H1 (cell line): Measurements from ENCODE around the gene TMEM151B. TPM values are rescaled to one million over a fixed set of nuclear protein-coding genes. Genes with fewer than 3 reads are reported as not detected.

ENCODE experiments used
- CTCF ChIA-PET: fragments of 300-600 bp; sonication (Branson Sonifier 250); formaldehyde crosslinking; loops from one replicate; lab custom pipeline; 2021; ENCODE audit not compliant: partially characterized antibody; lab: Charles Lee
- POLR2A ChIA-PET: fragments of 300-600 bp; sonication (Branson Sonifier 250); formaldehyde crosslinking; loops from one replicate; lab custom pipeline; 2021; ENCODE audit warnings: inconsistent platforms; ENCODE audit not compliant: partially characterized antibody; lab: Charles Lee
- DNase-seq, 2 experiments: peaks; one replicate each; pipeline versions ENCODE4 v3.0.0 to v3.0.0-alpha.2; 2010 to 2022; ENCODE audit warnings: low spot score in 2 of 2, low read depth in 1 of 2, mixed read lengths in 1 of 2
- FAIRE-seq: peaks from 2 replicates; lab custom pipeline; 2011; peaks lifted over from hg19 to GRCh38; lab: Jason Lieb, UNC
- H2AFZ ChIP-seq: 2 replicates; pipeline ENCODE4 v1.8.1; 2012; ENCODE audit warnings: low read length, inconsistent platforms
- H2AK5ac ChIP-seq: 2 replicates; pipeline ENCODE4 v1.6.1; 2013; ENCODE audit warnings: low read depth, low read length
- H2BK120ac ChIP-seq: replicated peaks from 2 replicates; pipeline ENCODE3; 2013; ENCODE audit warnings: low read depth, low read length, inconsistent platforms
- H2BK12ac ChIP-seq: 2 replicates; pipeline ENCODE4 v1.6.1; 2013; ENCODE audit warnings: low read depth, low read length
- H2BK15ac ChIP-seq: 2 replicates; pipeline ENCODE4 v1.6.1; 2013; ENCODE audit warnings: low read length
- H2BK20ac ChIP-seq: 2 replicates; pipeline ENCODE4 v1.6.1; 2013; ENCODE audit warnings: low read length
- H2BK5ac ChIP-seq: 2 replicates; pipeline ENCODE4 v1.6.1; 2013; ENCODE audit warnings: low read depth, low read length
- H3K14ac ChIP-seq: 2 replicates; pipeline ENCODE4 v1.6.1; 2013; ENCODE audit warnings: inconsistent platforms; ENCODE audit not compliant: insufficient read length
- H3K18ac ChIP-seq: 2 replicates; pipeline ENCODE4 v1.6.1; 2013; ENCODE audit warnings: low read length; ENCODE audit errors: extremely low read depth
- H3K23ac ChIP-seq: 2 replicates; pipeline ENCODE4 v1.6.1; 2013; ENCODE audit warnings: inconsistent platforms; ENCODE audit not compliant: insufficient read length
- H3K23me2 ChIP-seq: 2 replicates; pipeline ENCODE4 v1.6.1; 2013; ENCODE audit warnings: low read depth, low read length
- H3K27ac ChIP-seq: 2 replicates; pipeline ENCODE4 v1.6.1; 2011; ENCODE audit warnings: low read depth, low read length, inconsistent platforms
- H3K27me3 ChIP-seq, 4 experiments: replicated peaks in 1 of 4; 1 replicate in 1 of 4; 2 replicates in 3 of 4; pipeline versions ENCODE4 v1.6.1 to v1.8.1; 2011 to 2013; ENCODE audit warnings: low read length in 3 of 4, mild to moderate bottlenecking in 3 of 4, inconsistent platforms in 2 of 4, mixed read lengths in 2 of 4, moderate library complexity in 1 of 4; ENCODE audit not compliant: control insufficient read depth in 3 of 4, insufficient read depth in 3 of 4; ENCODE audit errors: extremely low read depth in 1 of 4
- H3K36me3 ChIP-seq, 4 experiments: 2 replicates each; pipeline versions ENCODE4 v1.6.1 to v1.8.1; 2011 to 2013; ENCODE audit warnings: mild to moderate bottlenecking in 4 of 4, low read length in 3 of 4, moderate library complexity in 2 of 4, control low read depth in 1 of 4, inconsistent platforms in 1 of 4; ENCODE audit not compliant: insufficient read depth in 4 of 4, control insufficient read depth in 2 of 4
- H3K4ac ChIP-seq: replicated peaks from 2 replicates; pipeline ENCODE3; 2013; ENCODE audit warnings: low read length, low read depth, mixed read lengths, inconsistent platforms; ENCODE audit not compliant: insufficient read length
- H3K4me1 ChIP-seq, 4 experiments: replicated peaks in 1 of 4; 1 replicate in 1 of 4; 2 replicates in 3 of 4; pipeline versions ENCODE4 v1.6.1 to v1.8.1; 2011 to 2013; ENCODE audit warnings: low read length in 3 of 4, inconsistent platforms in 2 of 4, mixed read lengths in 1 of 4; ENCODE audit not compliant: insufficient read depth in 4 of 4, control insufficient read depth in 3 of 4
- H3K4me2 ChIP-seq, 2 experiments: 2 replicates each; pipeline versions ENCODE4 v1.6.1 to v1.8.1; 2011 to 2013; ENCODE audit warnings: low read depth in 2 of 2, low read length in 2 of 2, control low read depth in 1 of 2, inconsistent platforms in 1 of 2, mild to moderate bottlenecking in 1 of 2; ENCODE audit not compliant: insufficient read depth in 1 of 2
- H3K4me3 ChIP-seq, 4 experiments: fragments of 200-600, 300-600 bp in 1 of 4; sonication (generic), shearing (Covaris generic), sonication (Bioruptor Twin) in 1 of 4; 2 replicates each; pipeline versions ENCODE4 v1.5.1 to v1.8.1; 2011 to 2016; ENCODE audit warnings: low read length in 4 of 4, low read depth in 3 of 4, control low read depth in 2 of 4, inconsistent platforms in 2 of 4, mild to moderate bottlenecking in 2 of 4, mixed read lengths in 1 of 4, moderate library complexity in 1 of 4; ENCODE audit not compliant: insufficient read depth in 2 of 4; ENCODE audit errors: extremely low read depth in 1 of 4
- H3K56ac ChIP-seq: replicated peaks from 2 replicates; pipeline ENCODE3; 2013; ENCODE audit warnings: low read depth, mild to moderate bottlenecking, mixed read lengths, low read length, inconsistent platforms; ENCODE audit not compliant: insufficient read length
- H3K79me1 ChIP-seq: 2 replicates; pipeline ENCODE4 v1.6.1; 2013; ENCODE audit warnings: low read depth, low read length, control low read depth
- H3K79me2 ChIP-seq, 2 experiments: 2 replicates each; pipeline versions ENCODE4 v1.6.1 to v1.8.1; 2012 to 2013; ENCODE audit warnings: low read length in 2 of 2, mild to moderate bottlenecking in 2 of 2, inconsistent platforms in 1 of 2; ENCODE audit not compliant: insufficient read depth in 2 of 2, control insufficient read depth in 1 of 2
- H3K9ac ChIP-seq, 4 experiments: replicated peaks in 1 of 4; 1 replicate in 1 of 4; 2 replicates in 3 of 4; pipeline versions ENCODE4 v1.6.1 to v1.8.1; 2011 to 2013; ENCODE audit warnings: low read depth in 3 of 4, low read length in 3 of 4, control low read depth in 2 of 4, mild to moderate bottlenecking in 2 of 4, moderate library complexity in 2 of 4, inconsistent platforms in 1 of 4; ENCODE audit errors: extremely low read depth in 1 of 4
- H3K9me3 ChIP-seq, 2 experiments: 2 replicates each; pipeline versions ENCODE4 v1.6.1 to v1.8.1; 2012 to 2013; ENCODE audit warnings: mild to moderate bottlenecking in 2 of 2, moderate library complexity in 2 of 2, control low read depth in 1 of 2, inconsistent platforms in 1 of 2, low read depth in 1 of 2, low read length in 1 of 2, mixed read lengths in 1 of 2; ENCODE audit not compliant: insufficient read depth in 2 of 2
- H4K20me1 ChIP-seq, 2 experiments: replicated peaks in 1 of 2; 2 replicates each; pipeline versions ENCODE3 to v1.8.1; 2011 to 2013; ENCODE audit warnings: inconsistent platforms in 2 of 2, low read length in 2 of 2, mild to moderate bottlenecking in 1 of 2; ENCODE audit not compliant: insufficient read depth in 2 of 2, control insufficient read depth in 1 of 2
- H4K5ac ChIP-seq: 2 replicates; pipeline ENCODE4 v1.6.1; 2013; ENCODE audit warnings: low read length, low read depth, mixed read lengths, inconsistent platforms; ENCODE audit not compliant: insufficient read length
- H4K8ac ChIP-seq: 2 replicates; pipeline ENCODE4 v1.8.0; 2013; ENCODE audit warnings: mild to moderate bottlenecking, moderate library complexity, low read length, inconsistent platforms; ENCODE audit not compliant: insufficient read depth; ENCODE audit errors: extremely low read depth
- H4K91ac ChIP-seq: replicated peaks from 2 replicates; pipeline ENCODE3; 2013; ENCODE audit warnings: low read length, mixed read lengths, inconsistent platforms; ENCODE audit not compliant: insufficient read length
- CEBPB ChIP-seq: IDR thresholded peaks from 2 replicates; pipeline ENCODE4 v1.6.1; 2012; ENCODE audit warnings: low read depth, low read length
- CREB1 ChIP-seq: IDR thresholded peaks from 2 replicates; pipeline ENCODE4 v1.6.1; 2012; ENCODE audit warnings: inconsistent platforms
- EGR1 ChIP-seq: IDR thresholded peaks from 2 replicates; pipeline ENCODE4 v1.6.1; 2011; ENCODE audit warnings: low read depth, low read length, borderline replicate concordance
- GTF2F1 ChIP-seq: IDR thresholded peaks from 2 replicates; pipeline ENCODE4 v1.6.1; 2012; ENCODE audit warnings: low read depth, low read length, improper control_type of control experiment, borderline replicate concordance
- JUN ChIP-seq: IDR thresholded peaks from 2 replicates; pipeline ENCODE4 v1.6.1; 2011; ENCODE audit warnings: low read depth, mild to moderate bottlenecking, improper control_type of control experiment, low read length
- POLR2AphosphoS5 ChIP-seq: IDR thresholded peaks from 2 replicates; pipeline ENCODE4 v1.6.1; 2011; ENCODE audit warnings: low read depth, low read length
- TCF12 ChIP-seq: IDR thresholded peaks from 2 replicates; pipeline ENCODE4 v1.6.1; 2011; ENCODE audit warnings: low read depth, mild to moderate bottlenecking, low read length
- ZNF274 ChIP-seq: IDR thresholded peaks from 2 replicates; pipeline ENCODE4 v1.7.0; 2012; ENCODE audit warnings: low read length, borderline replicate concordance; ENCODE audit errors: extremely low read depth
- WGBS, 2 experiments: shearing (Covaris generic) in 1 of 2; methylation state at CpG; one replicate each; pipeline versions ENCODE4 v1.1.6 to v1.1.7; 2013 to 2015; ENCODE audit warnings: low lambda C conversion rate in 2 of 2, mixed read lengths in 2 of 2, inconsistent platforms in 1 of 2, low coverage in 1 of 2, missing lambda C conversion rate in 1 of 2; ENCODE audit not compliant: insufficient replicate concordance in 2 of 2, insufficient coverage in 1 of 2, insufficient read length in 1 of 2; ENCODE audit errors: extremely low coverage in 1 of 2, missing lambda C conversion rate in 1 of 2; 5-methylcytosine and 5-hydroxymethylcytosine counted together
- polyA plus RNA-seq, 7 experiments: library from polyadenylated mRNA; depleted of rRNA in 3 of 7; stranded (reverse) in 5 of 7; unstranded in 2 of 7; fragments of >200 nt in 5 of 7; fragments of 200-250 nt in 2 of 7; gene quantifications; 1 replicate in 5 of 7; 2 replicates in 1 of 7; 4 replicates in 1 of 7; pipeline versions ENCODE4 v1.2.1 to v1.2.3, GENCODE V29; 2011 to 2013; ENCODE audit warnings: missing spikeins in 2 of 7, mixed read lengths in 2 of 7
- total RNA-seq: library from RNA; stranded (reverse); fragmentation: NEBNext Ultra II Directional; extraction: Animal tissue kit (Norgen Biotek cat#: 25700); gene quantifications from 2 replicates; pipeline ENCODE4 v1.2.1, GENCODE V29; 2021
- TF ChIP-seq, protein P1 (sequence below): IDR thresholded peaks from 2 replicates; pipeline ENCODE4 v1.6.1; 2012; ENCODE audit warnings: low read length, inconsistent platforms
- TF ChIP-seq, protein P2 (sequence below), 3 experiments: IDR thresholded peaks; 1 replicate in 2 of 3; 2 replicates in 1 of 3; pipeline versions ENCODE4 v1.5.1 to v1.6.1; 2011; ENCODE audit warnings: low read length in 3 of 3, mild to moderate bottlenecking in 3 of 3, inconsistent platforms in 2 of 3, low read depth in 1 of 3, moderate library complexity in 1 of 3; ENCODE audit not compliant: insufficient read depth in 1 of 3; ENCODE audit errors: control extremely low read depth in 1 of 3

Gene TMEM151B
- total and polyA plus RNA-seq, 2 of the 8 experiments (the other 6 are each of a cell fraction or from before 2014, with no cell fraction given): 8.0 to 15.5 TPM

DNA sequence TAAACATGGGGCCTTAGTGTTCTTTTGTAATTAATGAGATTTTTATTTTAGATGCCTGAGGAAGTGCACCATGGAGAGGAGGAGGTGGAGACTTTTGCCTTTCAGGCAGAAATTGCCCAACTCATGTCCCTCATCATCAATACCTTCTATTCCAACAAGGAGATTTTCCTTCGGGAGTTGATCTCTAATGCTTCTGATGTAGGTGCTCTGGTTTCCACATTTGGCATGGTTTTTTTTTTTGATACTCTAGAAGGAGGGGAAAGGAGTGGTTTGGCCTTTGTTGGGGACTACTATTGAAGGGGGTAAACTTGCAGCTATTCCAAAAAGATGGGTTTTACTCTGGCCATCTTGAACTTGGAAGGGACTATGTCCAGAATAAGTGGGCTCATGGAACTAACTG is 21.7 kb upstream of the TMEM151B start:
- no peak overlapping the region for H3K27ac ChIP-seq
- POLR2A ChIA-PET: interaction anchor here (0.7 to 18.9 kb wide), 29 partner anchors 9 to 306 kb away, joined by 3 to 581 read pairs (median 6); partner anchors contain the start of genes CAPN11, MYMX, SLC29A1 and SLC35B2
- TF ChIP-seq CEBPB: no peak
- TF ChIP-seq, protein P1, sequence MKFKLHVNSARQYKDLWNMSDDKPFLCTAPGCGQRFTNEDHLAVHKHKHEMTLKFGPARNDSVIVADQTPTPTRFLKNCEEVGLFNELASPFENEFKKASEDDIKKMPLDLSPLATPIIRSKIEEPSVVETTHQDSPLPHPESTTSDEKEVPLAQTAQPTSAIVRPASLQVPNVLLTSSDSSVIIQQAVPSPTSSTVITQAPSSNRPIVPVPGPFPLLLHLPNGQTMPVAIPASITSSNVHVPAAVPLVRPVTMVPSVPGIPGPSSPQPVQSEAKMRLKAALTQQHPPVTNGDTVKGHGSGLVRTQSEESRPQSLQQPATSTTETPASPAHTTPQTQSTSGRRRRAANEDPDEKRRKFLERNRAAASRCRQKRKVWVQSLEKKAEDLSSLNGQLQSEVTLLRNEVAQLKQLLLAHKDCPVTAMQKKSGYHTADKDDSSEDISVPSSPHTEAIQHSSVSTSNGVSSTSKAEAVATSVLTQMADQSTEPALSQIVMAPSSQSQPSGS: no peak
- no peak for TF ChIP-seq JUN
- no peak for TF ChIP-seq ZNF274
- no peak for TF ChIP-seq GTF2F1
- no peak for TF ChIP-seq POLR2AphosphoS5
- TF ChIP-seq TCF12: no peak
- TF ChIP-seq, protein P2, sequence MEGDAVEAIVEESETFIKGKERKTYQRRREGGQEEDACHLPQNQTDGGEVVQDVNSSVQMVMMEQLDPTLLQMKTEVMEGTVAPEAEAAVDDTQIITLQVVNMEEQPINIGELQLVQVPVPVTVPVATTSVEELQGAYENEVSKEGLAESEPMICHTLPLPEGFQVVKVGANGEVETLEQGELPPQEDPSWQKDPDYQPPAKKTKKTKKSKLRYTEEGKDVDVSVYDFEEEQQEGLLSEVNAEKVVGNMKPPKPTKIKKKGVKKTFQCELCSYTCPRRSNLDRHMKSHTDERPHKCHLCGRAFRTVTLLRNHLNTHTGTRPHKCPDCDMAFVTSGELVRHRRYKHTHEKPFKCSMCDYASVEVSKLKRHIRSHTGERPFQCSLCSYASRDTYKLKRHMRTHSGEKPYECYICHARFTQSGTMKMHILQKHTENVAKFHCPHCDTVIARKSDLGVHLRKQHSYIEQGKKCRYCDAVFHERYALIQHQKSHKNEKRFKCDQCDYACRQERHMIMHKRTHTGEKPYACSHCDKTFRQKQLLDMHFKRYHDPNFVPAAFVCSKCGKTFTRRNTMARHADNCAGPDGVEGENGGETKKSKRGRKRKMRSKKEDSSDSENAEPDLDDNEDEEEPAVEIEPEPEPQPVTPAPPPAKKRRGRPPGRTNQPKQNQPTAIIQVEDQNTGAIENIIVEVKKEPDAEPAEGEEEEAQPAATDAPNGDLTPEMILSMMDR (IDR thresholded peaks at IDR 0.05; ENCODE audit: control extremely low read depth in 1 of 3, insufficient read depth in 1 of 3, low read depth in 1 of 3, low read length in 3 of 3): no peak
- no peak for TF ChIP-seq EGR1
- no peak for TF ChIP-seq CREB1

More for the DNA sequence above, 21.7 kb upstream of the TMEM151B start:
- H2BK20ac ChIP-seq: no peak overlapping the region
- H2BK15ac ChIP-seq: no peak overlapping the region
- H2AK5ac ChIP-seq: no peak overlapping the region
- H2BK12ac ChIP-seq: no peak overlapping the region
- CTCF ChIA-PET: interaction anchor here (0.7 to 8.1 kb wide), 7 partner anchors 7 to 150 kb away, joined by 3 to 102 read pairs (median 4); partner anchors contain the start of genes AARS2, MYMX and SLC35B2
- H4K20me1 ChIP-seq: peaks cover 35 to 37% of the 10 kb centered on the region in 2 experiments
- DNase-seq (no peak), FAIRE-seq (no peak)
- no peak overlapping the region for H4K5ac ChIP-seq
- H3K27me3 ChIP-seq: no peaks in the 10 kb centered on the region
- H3K4ac ChIP-seq: no peak overlapping the region
- H4K91ac ChIP-seq: no peak overlapping the region
- H2BK5ac ChIP-seq: no peak overlapping the region
- no peak overlapping the region for H2BK120ac ChIP-seq
- peak overlapping the region; percentile 65 to 96 for H3K4me2 ChIP-seq
- no peak overlapping the region for H3K14ac ChIP-seq
- no peak overlapping the region for H4K8ac ChIP-seq
- peaks cover 12% of the 10 kb centered on the region for H3K23me2 ChIP-seq
- peaks cover 49 to 58% (median 53%) of the 10 kb centered on the region in 4 experiments for H3K36me3 ChIP-seq
- peaks cover 27 to 50% of the 10 kb centered on the region in 2 experiments for H3K79me2 ChIP-seq
- peak overlapping the region in 2 of 4 experiments; percentile 86 to 96; a peak in 5 of 7 replicates for H3K9ac ChIP-seq
- H3K4me3 ChIP-seq: peak overlapping the region; percentile 55 to 100 (median 98)
- H3K56ac ChIP-seq: no peak overlapping the region
- H3K9me3 ChIP-seq: no peaks in the 10 kb centered on the region
- no peak overlapping the region for H3K23ac ChIP-seq
- H3K79me1 ChIP-seq: no peaks in the 10 kb centered on the region; the same call in 1 of the 2 replicates
- no peak overlapping the region for H2AFZ ChIP-seq
- WGBS, 2 experiments: 62% methylated on average over 1 of the region's 1 CpG; no CpG with 5 or more reads in 1 of the 2 experiments
- H3K4me1 ChIP-seq: peaks cover 7 to 18% (median 14%) of the 10 kb centered on the region in 4 experiments
- no peak overlapping the region for H3K18ac ChIP-seq
